RPMI8226 (cell line): ENCODE measurements around the gene TSHR.
"Not testable (repeated sequence)": the region's sequence is repeated elsewhere in the genome, so short reads cannot be mapped to it uniquely, and the experiment has no call there.

Experiments used
- DNase-seq: peaks from one replicate; pipeline ENCODE4 v3.0.0-alpha.2; 2015

Gene TSHR

DNA sequence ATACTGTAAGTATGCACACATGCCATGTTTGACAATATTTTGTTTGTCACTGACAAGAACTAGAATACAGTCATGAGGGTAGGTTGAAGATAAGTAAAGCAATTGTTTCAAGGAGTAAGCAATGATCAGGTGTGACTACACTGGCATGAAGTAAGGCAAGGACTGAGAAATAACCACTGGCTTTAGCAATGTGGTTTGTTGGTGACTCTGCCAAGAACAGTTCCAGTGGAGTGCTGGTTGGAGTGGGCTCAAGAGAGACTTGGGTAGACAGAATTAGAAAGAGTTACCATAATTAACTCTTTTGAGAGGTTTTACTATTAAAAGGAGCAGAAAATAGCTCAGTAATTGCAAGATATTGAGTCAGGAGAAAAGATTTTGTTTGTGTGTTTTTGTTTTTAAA is 135.7 kb downstream of the TSHR start:
- DNase-seq: no peak

DNA sequence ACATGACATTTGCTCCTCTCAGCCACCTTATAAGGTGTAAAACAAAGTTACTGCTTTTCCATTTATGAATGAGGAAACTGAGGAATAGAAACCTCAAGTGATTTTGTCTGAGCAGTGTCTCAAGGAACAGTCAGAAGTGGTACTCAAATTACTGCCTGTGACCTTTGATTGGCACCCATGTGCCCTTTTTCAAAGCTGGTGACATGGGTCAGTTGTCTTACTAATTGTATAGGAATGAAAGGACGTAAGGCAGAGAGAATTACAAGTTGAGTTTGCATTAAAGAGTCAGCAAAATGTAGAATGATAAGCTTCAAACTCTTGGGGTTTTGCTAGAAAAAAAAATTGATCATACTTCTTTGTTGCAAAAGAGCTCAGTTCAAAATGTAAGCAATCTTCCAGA is 136.2 kb downstream of the TSHR start:
- no peak for DNase-seq

DNA sequence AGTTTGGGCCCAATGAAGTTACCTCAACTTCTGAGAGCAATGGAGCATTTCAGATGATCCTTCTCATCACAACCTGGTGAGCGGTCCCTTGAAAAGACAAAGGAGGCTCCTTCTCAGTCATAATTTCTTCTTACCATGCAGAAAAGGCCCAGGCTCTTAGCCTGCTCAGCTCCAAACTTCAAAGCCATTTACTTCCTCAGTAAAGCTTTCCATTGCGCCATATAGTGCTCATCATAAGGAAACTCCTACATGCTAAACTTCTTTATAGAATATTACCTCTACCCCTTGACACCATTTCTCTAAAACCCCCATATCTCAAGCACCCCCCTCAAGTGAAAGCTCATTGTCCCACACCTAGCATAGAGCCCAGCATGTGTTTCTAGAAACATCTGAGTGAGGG is 138.2 kb downstream of the TSHR start:
- DNase-seq: no peak

DNA sequence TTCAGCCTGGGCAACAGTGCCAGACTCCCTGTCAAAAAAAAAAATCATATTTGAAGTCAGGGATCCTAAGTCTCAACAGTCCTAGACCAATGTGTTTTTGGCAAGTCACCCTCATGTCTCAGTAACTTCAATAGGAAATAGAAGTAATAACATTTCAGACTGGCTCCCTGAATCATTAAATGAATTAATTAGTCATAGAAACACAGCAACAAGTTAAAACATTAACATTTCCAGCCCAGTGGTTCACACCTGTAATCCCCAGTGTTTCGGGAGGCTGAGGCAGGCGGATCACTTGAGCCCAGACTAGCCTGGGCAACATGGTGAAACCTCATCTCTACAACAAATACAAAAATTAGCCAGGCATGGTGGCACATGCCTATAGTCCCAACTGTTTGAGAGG is 140.1 kb downstream of the TSHR start:
- DNase-seq: no peak

DNA sequence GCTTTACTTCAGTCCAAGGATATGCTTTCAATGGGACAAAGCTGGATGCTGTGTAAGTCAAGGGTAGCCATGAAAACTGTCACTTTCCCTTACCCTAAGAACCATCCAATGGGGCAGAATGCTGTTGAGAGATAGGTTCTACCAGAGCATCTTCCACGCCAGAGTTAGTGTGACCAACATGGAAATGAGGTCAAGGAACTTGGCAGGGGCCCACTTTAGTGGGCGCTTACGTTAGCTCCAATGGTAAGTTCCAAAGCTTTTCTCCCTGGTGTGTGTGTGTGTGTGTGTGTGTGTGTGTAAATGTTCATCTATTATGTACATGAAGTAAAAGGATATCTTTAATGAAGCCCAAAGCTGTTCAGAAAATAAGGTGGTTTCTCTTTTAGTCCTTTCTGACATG is 141.2 kb downstream of the TSHR start:
- no peak for DNase-seq

DNA sequence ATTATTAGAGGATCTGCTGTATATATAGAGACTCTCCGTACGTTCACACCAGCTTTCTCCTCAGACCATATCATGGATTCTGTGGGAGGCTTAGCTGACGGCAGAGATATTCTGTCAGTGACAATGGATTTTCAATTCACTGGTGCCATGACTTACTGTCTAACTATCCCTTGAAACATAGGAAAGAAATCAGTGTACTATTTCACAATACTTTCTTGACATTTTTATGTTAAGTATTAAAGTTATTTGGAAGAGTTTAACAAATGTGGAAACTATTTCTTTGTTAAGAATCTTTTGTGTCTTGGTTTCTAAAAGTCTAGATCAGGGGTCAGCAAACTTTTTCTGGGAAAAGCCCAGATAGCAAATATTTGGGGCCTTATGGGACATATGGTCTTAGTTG is 146.8 kb downstream of the TSHR start:
- no peak for DNase-seq

DNA sequence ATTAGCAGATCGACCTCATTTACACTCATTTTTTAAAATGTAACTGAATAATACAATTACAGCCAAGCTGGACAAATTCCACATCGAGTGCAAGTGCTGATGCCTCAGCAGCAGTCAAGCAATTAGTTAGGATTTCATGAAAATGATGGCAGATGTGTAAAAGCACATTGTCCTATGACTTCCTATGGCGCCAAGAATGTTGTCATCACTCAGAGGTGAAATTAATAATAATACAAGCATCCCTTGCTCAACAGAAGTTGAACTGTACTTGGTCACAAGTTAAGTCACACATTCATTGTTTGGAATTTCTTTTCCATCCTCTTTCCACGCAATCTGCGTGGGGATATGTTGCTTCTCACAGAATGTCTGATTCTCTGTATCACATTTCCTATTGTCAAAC is 148.0 kb downstream of the TSHR start:
- DNase-seq: no peak

DNA sequence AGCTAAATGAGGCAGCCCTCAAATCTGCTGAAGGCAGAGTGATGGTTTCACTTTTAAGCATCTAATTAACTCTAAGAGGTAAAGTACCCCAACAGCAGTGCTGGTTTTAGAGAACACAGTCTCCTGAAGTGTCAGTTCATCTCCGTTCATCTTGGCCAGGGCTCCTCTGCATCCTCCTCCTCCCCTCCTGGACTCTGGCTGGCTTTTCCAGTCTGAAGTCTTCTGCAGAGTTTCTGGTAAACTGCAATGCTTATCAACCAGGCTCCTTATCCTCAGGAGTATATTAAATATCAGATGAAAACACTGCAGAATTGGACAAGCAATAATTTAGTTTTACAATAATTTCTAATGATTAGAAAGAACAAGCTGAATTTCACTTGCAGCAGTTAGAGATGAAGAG is 150.0 kb downstream of the TSHR start:
- DNase-seq: no peak

DNA sequence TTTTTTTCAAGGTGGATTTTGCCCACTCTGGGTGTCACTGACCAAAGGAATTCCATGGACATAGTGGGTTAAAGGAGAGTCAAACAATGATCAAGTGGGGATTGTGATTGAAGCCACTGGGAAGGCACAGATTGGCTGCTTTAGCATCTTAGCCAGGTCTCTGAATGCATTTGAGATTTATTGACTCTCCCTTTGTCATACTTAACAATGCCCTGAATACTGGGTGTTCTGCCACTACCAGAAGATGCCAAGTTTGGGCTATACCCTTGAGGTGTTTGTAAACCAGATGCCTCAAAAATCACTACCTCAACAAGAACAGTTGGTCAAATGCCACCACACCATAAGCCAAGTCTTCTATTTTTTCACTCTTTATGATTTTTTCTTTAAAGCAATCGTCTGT is 150.5 kb downstream of the TSHR start:
- DNase-seq: no peak

DNA sequence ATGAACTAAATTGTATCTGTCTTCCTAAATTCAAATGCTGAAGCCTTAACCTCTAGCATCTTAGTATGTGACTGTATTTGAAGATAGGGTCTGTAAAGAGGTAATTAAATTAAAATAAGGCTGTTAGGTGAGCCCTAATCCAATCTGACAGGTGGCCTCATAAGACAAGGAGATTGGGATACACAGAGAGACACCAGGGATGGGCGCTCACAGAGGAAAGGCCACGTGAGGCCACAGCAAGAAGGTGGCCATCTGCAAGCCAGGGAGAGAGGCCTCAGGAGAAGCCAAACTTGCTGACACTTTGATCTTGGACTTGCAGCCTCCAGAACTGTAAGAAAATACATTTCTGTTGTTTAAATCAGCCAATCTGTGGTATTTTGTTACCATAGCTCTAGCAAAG is 154.8 kb downstream of the TSHR start:
- DNase-seq: no peak

DNA sequence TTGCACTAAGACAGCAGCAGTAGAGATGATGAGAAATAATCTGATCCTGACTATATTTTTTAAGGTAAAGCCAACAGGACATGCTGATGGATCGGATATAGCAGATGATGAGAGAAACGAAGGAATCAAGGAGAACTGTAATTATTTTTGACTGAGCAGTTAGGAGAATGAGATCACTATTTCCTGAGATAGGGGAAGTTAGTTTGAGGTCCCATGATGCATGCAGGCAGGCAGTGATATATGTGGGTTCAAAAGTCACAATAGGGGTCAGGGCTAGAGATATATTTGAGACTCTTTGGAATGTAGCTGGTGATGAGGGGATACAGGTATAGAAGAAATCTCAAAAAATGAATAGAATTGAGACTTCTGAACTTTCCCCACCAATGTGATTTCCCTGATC is 157.8 kb downstream of the TSHR start:
- no peak for DNase-seq

DNA sequence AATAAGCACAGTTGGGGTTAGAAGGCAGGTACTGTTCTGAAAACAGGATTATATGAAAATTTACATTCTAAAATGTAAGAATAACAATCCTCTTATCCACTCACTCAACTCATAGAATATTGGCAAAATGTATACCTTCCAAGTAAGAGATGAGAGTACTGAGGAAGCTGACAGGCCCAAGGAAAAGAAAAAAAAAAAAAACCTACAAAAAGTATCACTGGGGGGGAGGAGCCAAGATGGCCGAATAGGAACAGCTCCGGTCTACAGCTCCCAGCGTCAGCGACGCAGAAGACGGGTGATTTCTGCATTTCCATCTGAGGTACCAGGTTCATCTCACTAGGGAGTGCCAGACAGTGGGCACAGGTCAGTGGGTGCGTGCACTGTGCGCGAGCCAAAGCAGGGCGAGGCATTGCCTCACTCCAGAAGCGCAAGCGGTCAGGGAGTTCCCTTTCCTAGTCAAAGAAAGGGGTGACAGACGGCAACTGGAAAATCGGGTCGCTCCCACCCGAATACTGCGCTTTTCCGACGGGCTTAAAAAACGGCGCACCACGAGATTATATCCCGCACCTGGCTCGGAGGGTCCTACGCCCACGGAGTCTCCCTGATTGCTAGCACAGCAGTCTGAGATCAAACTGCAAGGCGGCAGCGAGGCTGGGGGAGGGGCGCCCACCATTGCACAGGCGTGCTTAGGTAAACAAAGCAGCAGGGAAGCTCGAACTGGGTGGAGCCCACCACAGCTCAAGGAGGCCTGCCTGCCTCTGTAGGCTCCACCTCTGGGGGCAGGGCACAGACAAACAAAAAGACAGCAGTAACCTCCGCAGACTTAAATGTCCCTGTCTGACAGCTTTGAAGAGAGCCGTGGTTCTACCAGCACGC is 158.8 kb downstream of the TSHR start:
- not testable (repeated sequence) for DNase-seq

DNA sequence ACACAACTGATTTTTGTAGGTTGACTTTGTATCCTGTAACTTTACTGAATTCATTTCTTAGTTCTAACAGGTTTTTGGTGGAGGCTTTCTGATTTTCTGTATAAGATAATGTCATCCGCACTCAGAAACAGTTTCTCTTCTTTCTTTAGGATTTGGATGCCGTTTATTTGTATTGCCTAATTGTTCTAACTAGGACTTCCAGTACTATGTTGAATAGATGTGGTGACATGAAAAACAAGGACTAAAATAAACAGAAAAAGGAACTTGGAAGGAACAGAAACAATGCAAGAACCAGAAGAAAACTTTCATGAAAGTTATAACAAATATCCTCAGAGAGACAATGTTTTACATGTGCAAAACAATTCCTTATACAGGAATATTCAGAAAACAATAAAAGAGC is 165.1 kb downstream of the TSHR start:
- DNase-seq: no peak

DNA sequence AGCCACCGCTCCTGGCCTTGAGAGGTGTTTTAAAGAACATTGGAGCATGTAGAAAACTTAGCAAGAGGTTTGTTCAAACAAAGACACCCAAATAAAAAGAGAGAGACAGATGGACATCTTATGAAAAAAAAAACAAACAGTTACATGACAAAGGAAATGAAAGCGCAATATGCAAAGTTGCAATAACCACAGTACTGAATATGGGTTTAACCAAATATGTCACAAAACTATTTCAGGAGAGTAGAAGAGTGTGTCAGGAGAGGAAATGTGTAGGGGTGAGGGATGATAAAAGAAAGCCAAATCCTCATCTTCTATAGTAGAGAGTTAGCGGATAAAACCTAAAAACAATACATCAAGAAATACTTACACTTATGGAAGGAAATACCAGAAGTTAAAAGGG is 166.9 kb downstream of the TSHR start:
- DNase-seq: no peak

DNA sequence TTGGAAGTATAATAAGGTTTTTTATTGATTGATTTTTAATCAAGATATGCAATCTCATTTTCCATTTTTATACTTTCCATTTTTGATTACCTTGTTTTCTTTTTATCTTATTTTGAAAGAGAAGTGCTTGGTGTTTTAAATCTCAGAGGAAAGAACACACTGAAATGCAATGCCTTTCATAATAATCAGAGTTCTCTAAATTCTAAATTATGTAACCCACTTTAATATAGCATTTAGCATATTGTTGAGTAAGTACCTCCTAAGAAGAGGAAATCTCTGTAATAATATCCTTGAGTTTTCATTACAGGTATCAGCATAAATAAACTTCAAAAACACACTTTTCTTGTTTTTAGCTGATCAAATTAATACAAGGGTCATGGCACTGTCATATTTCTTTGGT is 168.4 kb downstream of the TSHR start:
- DNase-seq: no peak

DNA sequence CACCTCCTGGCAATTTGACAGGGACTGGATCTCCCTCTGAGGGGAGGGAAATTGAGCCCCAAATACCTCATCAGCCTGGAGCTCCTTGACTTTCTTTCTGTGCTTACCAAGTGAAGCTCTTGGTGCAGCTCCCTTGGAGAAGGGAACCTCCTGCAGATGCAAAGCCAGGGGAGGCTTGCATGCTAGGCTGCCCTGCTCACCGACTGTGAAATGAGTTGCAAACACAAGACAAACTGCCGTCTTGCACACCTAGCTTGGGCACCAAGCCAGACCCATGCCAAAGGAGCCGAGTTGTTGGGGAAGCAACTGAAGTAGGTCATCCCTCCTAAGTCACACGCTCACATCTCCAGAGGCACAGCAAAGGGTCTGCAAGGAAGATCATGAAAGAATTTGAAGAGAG is 170.1 kb downstream of the TSHR start:
- DNase-seq: no peak

DNA sequence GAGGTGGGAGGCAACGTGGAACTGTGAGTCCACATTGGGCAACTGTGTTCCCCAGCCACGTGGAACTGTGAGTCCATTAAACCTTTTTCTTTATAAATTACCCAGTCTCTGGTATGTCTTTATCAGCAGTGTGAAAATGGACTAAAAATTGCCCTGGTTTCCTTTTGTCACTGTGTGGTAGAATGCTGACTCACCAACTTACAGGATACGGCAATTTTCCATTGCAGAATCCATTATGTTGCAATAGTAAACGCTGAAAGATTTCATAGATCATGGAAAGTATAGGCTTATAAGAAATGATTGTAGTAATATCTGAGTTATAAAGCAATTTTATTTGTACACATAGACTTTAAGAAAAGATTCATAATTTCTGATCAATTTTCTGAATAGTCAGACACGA is 172.4 kb downstream of the TSHR start:
- DNase-seq: no peak

DNA sequence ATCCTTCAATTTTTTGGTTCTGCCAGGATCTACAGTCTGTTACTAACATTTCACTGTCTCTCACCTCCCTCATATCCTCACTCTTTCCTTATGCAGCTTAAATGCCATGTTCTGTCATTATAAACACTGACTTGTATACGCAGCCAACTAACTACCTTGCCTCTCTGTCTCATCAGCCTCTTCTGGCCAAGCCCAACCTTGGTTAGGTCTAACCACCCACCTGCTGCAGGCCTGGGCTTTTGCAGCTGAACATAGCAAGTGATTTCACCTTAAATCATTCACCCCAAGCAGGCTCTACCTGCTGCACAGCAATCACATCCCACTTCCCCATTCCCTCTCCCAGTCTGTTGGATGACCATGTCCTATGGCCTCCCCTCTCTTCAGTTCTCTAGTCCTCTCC is 173.8 kb downstream of the TSHR start:
- no peak for DNase-seq

DNA sequence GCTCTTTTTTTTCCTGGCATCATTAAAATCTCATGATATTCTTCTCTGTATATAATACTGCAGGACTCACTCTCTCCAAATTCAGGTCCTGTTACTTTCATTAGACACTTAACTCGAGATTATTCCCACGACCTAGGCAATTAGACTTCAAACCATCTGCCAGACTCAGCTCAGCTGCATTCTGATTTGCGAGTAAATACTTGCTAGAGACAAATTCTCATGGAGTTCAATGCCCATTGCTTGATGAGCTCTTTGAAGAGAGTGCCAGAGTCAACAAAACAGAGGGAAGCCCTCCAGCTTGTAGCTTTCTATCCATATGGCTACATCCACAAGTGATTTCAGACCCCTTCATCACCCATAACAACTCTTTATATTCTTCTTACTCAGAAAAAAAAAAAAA is 177.0 kb downstream of the TSHR start:
- no peak for DNase-seq

DNA sequence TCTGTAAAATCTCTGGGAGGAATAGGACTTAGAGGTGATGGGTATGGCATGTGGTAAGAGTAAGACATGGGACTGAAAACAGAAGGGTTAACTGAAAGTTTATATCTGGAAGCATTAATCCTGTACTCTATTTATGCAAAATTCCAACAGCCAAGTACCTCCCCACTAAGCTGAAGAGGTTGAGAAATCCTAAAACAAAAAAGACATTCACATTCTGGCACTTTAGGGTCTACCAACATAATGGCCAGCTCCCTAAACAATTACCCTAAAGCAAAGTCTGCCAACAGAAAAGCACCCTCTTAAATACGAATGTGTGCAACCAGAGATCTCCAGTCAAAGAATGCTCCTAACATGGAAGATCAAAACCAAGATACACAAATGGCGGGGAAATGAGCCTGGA is 178.0 kb downstream of the TSHR start:
- DNase-seq: no peak

DNA sequence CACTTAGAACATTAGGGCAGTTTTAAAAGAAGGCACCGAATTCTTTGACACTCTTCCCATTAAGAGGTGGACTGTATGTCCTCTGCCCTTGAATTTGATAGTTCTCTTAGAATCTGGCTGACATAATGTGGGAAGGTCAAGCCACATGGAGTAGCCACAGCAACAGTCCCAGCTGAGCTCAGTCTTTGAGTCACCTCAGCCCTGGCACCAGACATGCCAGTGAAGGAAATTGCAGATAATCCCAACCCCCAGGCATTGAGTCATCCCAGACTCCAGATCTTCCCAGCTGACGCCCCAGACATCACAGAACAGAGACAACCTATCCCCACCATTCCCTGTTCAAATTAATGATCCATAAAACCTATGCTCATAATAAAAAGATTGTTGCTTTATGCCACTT is 181.9 kb downstream of the TSHR start:
- no peak for DNase-seq

DNA sequence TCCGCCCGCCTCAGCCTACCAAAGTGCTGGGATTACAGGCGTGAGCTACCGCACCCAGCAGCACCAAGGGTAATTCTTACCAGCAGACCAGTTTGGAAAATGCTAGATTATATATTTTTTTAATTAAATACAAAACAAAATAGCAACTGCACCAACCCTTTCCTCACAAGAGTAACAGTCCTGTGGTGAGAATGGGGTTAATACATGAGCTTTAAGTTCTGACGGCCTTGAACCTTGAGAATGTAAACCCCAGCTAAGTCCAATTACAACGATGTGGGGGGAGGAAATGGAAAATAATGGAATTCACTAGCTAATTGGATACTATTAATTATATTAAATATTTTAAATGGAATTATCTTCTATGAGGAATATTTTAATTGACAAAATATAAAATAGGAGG is 183.0 kb downstream of the TSHR start:
- DNase-seq: no peak

DNA sequence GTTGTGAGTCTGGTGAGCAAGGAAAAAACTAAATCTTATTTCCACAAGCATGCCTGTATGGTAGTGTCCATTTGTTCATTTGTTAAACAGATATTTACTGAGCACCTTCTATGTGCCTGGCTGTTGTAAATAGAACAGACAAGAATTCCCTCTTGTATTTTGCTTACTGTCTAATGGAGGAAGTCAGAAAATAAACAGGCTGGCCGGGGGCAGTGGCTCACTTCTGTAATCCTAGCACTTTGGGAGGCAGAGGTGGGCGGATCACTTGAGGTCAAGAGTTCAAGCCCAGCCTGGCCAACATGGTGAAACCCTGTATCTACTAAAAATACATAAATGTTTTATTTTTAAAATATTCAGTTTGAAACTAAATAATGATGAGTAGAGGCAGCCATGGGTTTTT is 186.0 kb downstream of the TSHR start:
- no peak for DNase-seq

DNA sequence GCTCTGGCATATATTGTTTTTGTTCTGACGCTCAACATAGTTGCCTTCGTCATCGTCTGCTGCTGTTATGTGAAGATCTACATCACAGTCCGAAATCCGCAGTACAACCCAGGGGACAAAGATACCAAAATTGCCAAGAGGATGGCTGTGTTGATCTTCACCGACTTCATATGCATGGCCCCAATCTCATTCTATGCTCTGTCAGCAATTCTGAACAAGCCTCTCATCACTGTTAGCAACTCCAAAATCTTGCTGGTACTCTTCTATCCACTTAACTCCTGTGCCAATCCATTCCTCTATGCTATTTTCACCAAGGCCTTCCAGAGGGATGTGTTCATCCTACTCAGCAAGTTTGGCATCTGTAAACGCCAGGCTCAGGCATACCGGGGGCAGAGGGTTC is 188.4 kb downstream of the TSHR start:
- no peak for DNase-seq

DNA sequence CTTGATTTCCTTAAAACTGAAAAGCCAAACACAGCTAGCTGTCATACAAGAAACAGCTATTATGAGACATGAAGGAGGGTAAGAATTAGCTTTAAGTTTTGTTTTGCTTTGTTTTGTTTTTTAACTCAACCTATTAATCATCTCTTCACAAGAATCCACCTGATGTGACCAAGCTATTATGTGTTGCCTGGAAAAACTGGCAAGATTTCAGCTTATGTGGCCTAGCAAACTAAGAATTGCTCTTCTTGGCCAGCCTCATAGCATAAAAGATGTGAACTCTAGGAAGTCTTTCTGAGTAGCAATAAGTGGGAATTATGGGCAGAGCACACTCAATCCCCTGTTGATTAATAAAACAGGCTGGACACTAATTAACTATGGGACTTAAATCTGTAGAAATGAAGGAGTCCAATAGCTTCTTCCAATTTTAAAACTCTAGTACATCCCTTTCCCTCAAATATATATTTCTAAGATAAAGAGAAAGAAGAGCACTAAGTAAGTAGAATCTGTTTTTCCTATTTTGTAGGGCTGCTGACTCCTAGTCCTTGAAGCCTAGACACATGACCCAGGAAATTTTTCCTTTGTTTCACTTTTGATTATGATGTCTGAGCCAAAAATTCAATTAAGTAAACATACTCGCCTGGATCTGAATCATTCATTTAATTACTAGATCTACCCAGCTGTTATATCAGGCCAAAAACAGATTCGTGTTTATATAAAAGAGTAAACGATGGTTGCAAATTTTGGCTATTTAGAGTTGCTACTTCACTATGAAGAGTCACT is 189.6 kb downstream of the TSHR start:
- DNase-seq: no peak
